ENCODE data around the gene SSPN.

DNA sequence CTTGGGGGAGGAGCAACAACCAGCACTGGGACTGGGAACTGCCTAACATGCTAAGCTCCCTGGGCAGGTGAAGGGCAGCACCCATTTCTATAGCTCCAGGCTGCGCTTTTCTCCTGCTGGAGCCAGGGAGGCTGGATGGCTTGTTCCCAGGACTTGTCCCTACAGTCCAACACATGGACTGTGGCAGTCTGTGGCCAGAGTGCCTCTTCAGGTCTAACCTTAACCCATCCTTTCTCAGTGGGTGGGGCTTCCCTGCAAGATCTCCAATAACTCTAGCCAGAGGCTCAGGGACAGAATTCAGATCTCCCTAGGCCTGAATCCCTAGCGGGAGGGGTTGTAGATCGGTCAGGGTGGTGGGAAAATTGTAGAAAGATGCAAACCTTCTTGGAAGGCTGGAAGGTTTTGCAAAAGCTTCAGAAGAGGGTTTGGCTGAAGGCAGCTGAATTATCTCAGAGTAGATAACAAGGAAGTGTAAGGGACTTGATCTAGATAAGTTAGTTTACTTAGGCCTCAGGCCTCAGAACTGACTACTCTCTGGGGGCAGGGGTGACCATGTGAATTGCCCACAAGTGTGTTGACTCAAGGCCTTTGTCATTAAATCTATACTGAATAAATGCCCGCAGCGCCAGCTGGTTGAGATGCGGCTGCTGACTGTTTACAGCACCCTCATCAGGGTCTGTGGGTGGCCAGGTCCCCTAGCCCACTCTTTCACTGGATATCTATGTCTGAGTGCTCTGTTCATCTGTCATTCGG lies 60.7 kb downstream of the SSPN start:
- TF ChIP-seq, protein P1, sequence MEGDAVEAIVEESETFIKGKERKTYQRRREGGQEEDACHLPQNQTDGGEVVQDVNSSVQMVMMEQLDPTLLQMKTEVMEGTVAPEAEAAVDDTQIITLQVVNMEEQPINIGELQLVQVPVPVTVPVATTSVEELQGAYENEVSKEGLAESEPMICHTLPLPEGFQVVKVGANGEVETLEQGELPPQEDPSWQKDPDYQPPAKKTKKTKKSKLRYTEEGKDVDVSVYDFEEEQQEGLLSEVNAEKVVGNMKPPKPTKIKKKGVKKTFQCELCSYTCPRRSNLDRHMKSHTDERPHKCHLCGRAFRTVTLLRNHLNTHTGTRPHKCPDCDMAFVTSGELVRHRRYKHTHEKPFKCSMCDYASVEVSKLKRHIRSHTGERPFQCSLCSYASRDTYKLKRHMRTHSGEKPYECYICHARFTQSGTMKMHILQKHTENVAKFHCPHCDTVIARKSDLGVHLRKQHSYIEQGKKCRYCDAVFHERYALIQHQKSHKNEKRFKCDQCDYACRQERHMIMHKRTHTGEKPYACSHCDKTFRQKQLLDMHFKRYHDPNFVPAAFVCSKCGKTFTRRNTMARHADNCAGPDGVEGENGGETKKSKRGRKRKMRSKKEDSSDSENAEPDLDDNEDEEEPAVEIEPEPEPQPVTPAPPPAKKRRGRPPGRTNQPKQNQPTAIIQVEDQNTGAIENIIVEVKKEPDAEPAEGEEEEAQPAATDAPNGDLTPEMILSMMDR (IDR thresholded peaks at IDR 0.05) = no peak
- TF ChIP-seq POLR2A (IDR thresholded peaks at IDR 0.05) = no peak
- TF ChIP-seq POLR2AphosphoS5 (IDR thresholded peaks at IDR 0.05; ENCODE audit: insufficient read depth in 1 of 2, low read depth in 1 of 2) = no peak
